GM12878 (cell line): ENCODE data around the gene RFXANK. TPM values are rescaled to one million over a fixed set of nuclear protein-coding genes. Genes with fewer than 3 reads are reported as not detected.
"Not testable (repeated sequence)": the region's sequence is repeated elsewhere in the genome, so short reads cannot be mapped to it uniquely, and the experiment has no call there.

Experiments
- ATAC-seq: fragments of 200-7000 bp; cut with Tn5 transposase; 3 replicates; pipeline ENCODE4 v1.9.1; 2020; ENCODE audit warnings: mild to moderate bottlenecking, moderate library complexity
- BruUV-seq: library from RNA; stranded (reverse); fragments of 400-500 nt; replicated peaks from 2 replicates; lab custom pipeline; 2021; lab: Mats Ljungman, UMichigan
- CTCF ChIA-PET: fragments of 300-600 bp; sonication (Branson Sonifier 250); formaldehyde crosslinking; extraction: SDS; loops from one replicate; lab custom pipeline; 2021; ENCODE audit warnings: inconsistent platforms; lab: Yijun Ruan, JAX
- POLR2A ChIA-PET: fragments of 350-600 bp; formaldehyde crosslinking; extraction: SDS; loops from one replicate; lab custom pipeline; 2021; ENCODE audit warnings: inconsistent platforms; lab: Charles Lee
- RAD21 ChIA-PET: fragments of 300-600 bp; sonication (Branson Sonifier 250); formaldehyde crosslinking; loops from one replicate; lab custom pipeline; 2023; ENCODE audit warnings: antibody characterized with exemption; ENCODE audit not compliant: unreplicated experiment; lab: Charles Lee
- SMC1A ChIA-PET: fragments of 300-600 bp; sonication (Branson Sonifier 250); formaldehyde crosslinking; loops from one replicate; lab custom pipeline; 2023; ENCODE audit not compliant: unreplicated experiment, uncharacterized antibody; lab: Charles Lee
- DNase-seq: peaks from one replicate; pipeline ENCODE4 v3.0.0-alpha.2; 2011; ENCODE audit warnings: low read depth, low spot score
- FAIRE-seq: peaks from 3 replicates; lab custom pipeline; 2011; peaks lifted over from hg19 to GRCh38; lab: Jason Lieb, UNC
- H2AFZ ChIP-seq: 2 replicates; pipeline ENCODE4 v1.6.0; 2011; ENCODE audit warnings: low read depth, low read length, control low read depth; ENCODE audit not compliant: control insufficient read depth
- H3K27ac ChIP-seq: 2 replicates; pipeline ENCODE4 v1.5.1; 2011; ENCODE audit warnings: control low read depth; ENCODE audit not compliant: control insufficient read depth, insufficient read depth
- H3K27me3 ChIP-seq, 2 experiments: replicated peaks in 1 of 2; 2 replicates each; pipeline versions ENCODE4 v1.6.0 to v1.6.1; 2011; ENCODE audit warnings: low read length in 1 of 2; ENCODE audit not compliant: control insufficient read depth in 2 of 2, insufficient read depth in 2 of 2
- H3K36me3 ChIP-seq, 2 experiments: 2 replicates each; pipeline ENCODE4 v1.5.1; 2011; ENCODE audit warnings: low read length in 1 of 2; ENCODE audit not compliant: control insufficient read depth in 2 of 2, insufficient read depth in 2 of 2
- H3K4me1 ChIP-seq: 2 replicates; pipeline ENCODE4 v1.6.1; 2011; ENCODE audit warnings: mild to moderate bottlenecking, low read length, moderate library complexity, mixed read lengths; ENCODE audit not compliant: control insufficient read depth, insufficient read depth
- H3K4me2 ChIP-seq: 2 replicates; pipeline ENCODE4 v1.6.0; 2011; ENCODE audit warnings: control low read depth; ENCODE audit not compliant: control insufficient read depth, insufficient read depth
- H3K4me3 ChIP-seq: fragments of 200-600 bp; sonication (generic); 2 replicates; pipeline ENCODE4 v1.5.1; 2016
- H3K79me2 ChIP-seq: 2 replicates; pipeline ENCODE4 v1.6.0; 2011; ENCODE audit warnings: low read length; ENCODE audit not compliant: control insufficient read depth, insufficient read depth
- H3K9ac ChIP-seq: 2 replicates; pipeline ENCODE4 v1.8.0; 2011; ENCODE audit warnings: low read length, control low read depth, mixed read lengths; ENCODE audit not compliant: control insufficient read depth, insufficient read depth
- H3K9me3 ChIP-seq: replicated peaks from 3 replicates; pipeline ENCODE4 v1.5.1; 2011; ENCODE audit warnings: mild to moderate bottlenecking, low read length; ENCODE audit not compliant: control insufficient read depth, insufficient read depth
- H4K20me1 ChIP-seq: 2 replicates; pipeline ENCODE4 v1.6.0; 2011; ENCODE audit not compliant: control insufficient read depth, insufficient read depth
- HCFC1 ChIP-seq: fragments of 150-350 bp; IDR thresholded peaks from 2 replicates; pipeline ENCODE4 v1.6.1; 2014; ENCODE audit warnings: low read length
- HDGF ChIP-seq: fragments of 450-650 bp; IDR thresholded peaks from 2 replicates; pipeline ENCODE4 v1.6.1; 2016; ENCODE audit warnings: antibody characterized with exemption
- NFYB ChIP-seq: IDR thresholded peaks from 2 replicates; pipeline ENCODE4 v1.6.1; 2011; ENCODE audit warnings: low read depth, mild to moderate bottlenecking, low read length, improper control_type of control experiment, moderate library complexity; ENCODE audit not compliant: insufficient read depth
- RAD51 ChIP-seq: fragments of 450-650 bp; IDR thresholded peaks from 2 replicates; pipeline ENCODE4 v1.6.1; 2016; ENCODE audit warnings: moderate library complexity, mild to moderate bottlenecking, inconsistent platforms
- REST ChIP-seq: IDR thresholded peaks from 2 replicates; pipeline ENCODE4 v1.6.1; 2012; ENCODE audit warnings: mild to moderate bottlenecking, low read depth, low read length
- RUNX3 ChIP-seq: IDR thresholded peaks from 2 replicates; pipeline ENCODE4 v1.6.1; 2012; ENCODE audit warnings: low read length, inconsistent platforms
- WGBS: methylation state at CpG from one replicate; pipeline ENCODE4 v1.1.6; 2016; ENCODE audit warnings: low lambda C conversion rate; ENCODE audit not compliant: insufficient replicate concordance, insufficient coverage; ENCODE audit errors: missing lambda C conversion rate; 5-methylcytosine and 5-hydroxymethylcytosine counted together
- in situ Hi-C: fragments of 300-500 bp; cut with MboI; formaldehyde crosslinking; loops from 9 replicates; pipeline ENCODE4 v1.14.3; 2018; ENCODE audit warnings: mixed read lengths
- intact Hi-C: fragments of 100-400 bp; cut with micrococcal nuclease; formaldehyde crosslinking; loops from one replicate; pipeline ENCODE4 v1.14.2; 2022; ENCODE audit not compliant: unreplicated experiment
- polyA plus RNA-seq, 11 experiments: library from polyadenylated mRNA; depleted of rRNA in 4 of 11; unstranded in 6 of 11; stranded (reverse) in 5 of 11; fragments of >200 nt; fragmentation: Nextera tagmentation in 4 of 11; fragmentation: Illumina TruSeq in 1 of 11; extraction: Ambion mirVana in 4 of 11; extraction: Trizol in 1 of 11; gene quantifications; 1 replicate in 1 of 11; 2 replicates in 10 of 11; pipeline versions ENCODE4 v1.2.1 to v1.2.3, GENCODE V29; 2011 to 2016; ENCODE audit warnings: inconsistent platforms in 2 of 11, missing spikeins in 2 of 11, low read depth in 1 of 11
- total RNA-seq, 4 experiments: library from RNA; depleted of rRNA in 3 of 4; stranded (reverse); fragments of >200 nt in 3 of 4; fragmentation: Illumina TruSeq in 1 of 4; extraction: Trizol in 1 of 4; gene quantifications; 2 replicates each; pipeline versions ENCODE4 v1.2.1 to v1.2.3, GENCODE V29; 2013 to 2021

Gene RFXANK
- total and polyA plus RNA-seq, 10 of the 15 experiments (the other 5 are each of a cell fraction or from before 2014, with no cell fraction given) = 70.8 to 125 (median 95.7) TPM

GRCh38 chr19:19147344-19147743, 44.7 kb upstream of the RFXANK start:
- no peak for FAIRE-seq
- H3K9ac ChIP-seq = no peak overlapping the region
- peaks cover 10% of the 10 kb centered on the region for H3K4me1 ChIP-seq
- no peak for ATAC-seq
- CTCF ChIA-PET = interaction anchor here (0.8 to 6.3 kb wide), 6 partner anchors 11 to 93 kb away, joined by 3 to 207 read pairs (median 12); partner anchors contain the start of gene MEF2B
- H3K9me3 ChIP-seq = no peaks in the 10 kb centered on the region
- BruUV-seq = no TSS peak
- H2AFZ ChIP-seq = no peak overlapping the region
- H3K79me2 ChIP-seq = no peaks in the 10 kb centered on the region
- no peak overlapping the region for H3K4me2 ChIP-seq
- H3K27me3 ChIP-seq = no peaks in the 10 kb centered on the region
- peaks cover 6 to 8% of the 10 kb centered on the region in 2 experiments; a peak in 3 of 4 replicates for H3K36me3 ChIP-seq
- no peak for DNase-seq
- no peak for TF ChIP-seq HDGF
- no peak for TF ChIP-seq HCFC1
- TF ChIP-seq REST = no peak
- TF ChIP-seq RAD51 = no peak
- TF ChIP-seq NFYB = no peak
- no peak for TF ChIP-seq RUNX3
- TF ChIP-seq, all 136 proteins: peak for 0
- ChIA-PET RAD21 (interaction anchor here (1.6 to 17.5 kb wide), 2 partner anchors 10 to 26 kb away, joined by 6 to 394 read pairs; partner anchors contain the start of gene MEF2B), SMC1A (interaction anchor here (1.0 to 5.4 kb wide), 6 partner anchors 9 to 27 kb away, joined by 3 to 114 read pairs (median 10); partner anchors contain the start of gene MEF2B), POLR2A (interaction anchor here (1.1 to 1.6 kb wide), 3 partner anchors 14 to 27 kb away, joined by 4 to 6 read pairs (median 5); partner anchors contain the start of gene MEF2B)
- Histone ChIP-seq H3K4me3 (no peak overlapping the region), H4K20me1 (no peaks in the 10 kb centered on the region), H3K27ac (no peak overlapping the region)
- WGBS = 88% methylated on average over 5 of the region's 5 CpGs
- in situ Hi-C loops (loop anchor here (10.0 kb wide), 1 partner anchor 347 kb away; no protein-coding TSS in a partner anchor), intact Hi-C loops (no loop called here)

- peaks cover 16% of the 10 kb centered on the region for H3K4me1 ChIP-seq
- 90% methylated on average over 8 of the region's 8 CpGs for WGBS
- H3K27ac ChIP-seq, DNase-seq, H3K36me3 ChIP-seq, H3K9ac ChIP-seq, H3K27me3 ChIP-seq, intact Hi-C loops, H3K4me2 ChIP-seq, H3K4me3 ChIP-seq, FAIRE-seq, H3K79me2 ChIP-seq, H2AFZ ChIP-seq, BruUV-seq, H3K9me3 ChIP-seq, H4K20me1 ChIP-seq, ATAC-seq: not testable (repeated sequence)
- ChIA-PET RAD21 (interaction anchor here (0.7 to 17.5 kb wide), 4 partner anchors 9 to 430 kb away, joined by 3 to 394 read pairs (median 5); partner anchors contain the start of gene MEF2B), CTCF (interaction anchor here (1.1 to 6.3 kb wide), 4 partner anchors 10 to 27 kb away, joined by 3 to 207 read pairs (median 40); partner anchors contain the start of gene MEF2B), SMC1A (interaction anchor here (1.0 to 5.4 kb wide), 6 partner anchors 8 to 26 kb away, joined by 3 to 114 read pairs (median 10); partner anchors contain the start of gene MEF2B), POLR2A (interaction anchor here (1.1 to 2.5 kb wide), 2 partner anchors 21 to 26 kb away, joined by 4 to 7 read pairs; partner anchors contain the start of gene MEF2B)
- in situ Hi-C loops = loop anchor here (10.0 kb wide), 1 partner anchor 346 kb away; no protein-coding TSS in a partner anchor
These were observed 43.6 kb upstream of the RFXANK start for GRCh38 chr19:19148504-19148903.
